Stimulated activated CD8-positive, alpha-beta memory T cell treated with anti-CD3 and anti-CD28 coated beads, Interleukin-15, amount 100 ng/mL, for 48 hours (primary cell): ENCODE measurements around the gene ALOX5.
"Not testable (repeated sequence)": the region's sequence is repeated elsewhere in the genome, so short reads cannot be mapped to it uniquely, and the experiment has no call there.

Experiments
- DNase-seq, 2 donors: peaks; one replicate each; pipeline ENCODE4 v3.0.0-alpha.2; 2020; ENCODE audit warnings: low read depth in 2 of 2

ALOX5 gene

GRCh38 chr10:45468079-45468478 lies 94.1 kb downstream of the ALOX5 start:
- DNase-seq = no peak

GRCh38 chr10:45470098-45471012 lies 96.3 kb downstream of the ALOX5 start:
- no peak for DNase-seq

- DNase-seq = no peak
Observed at GRCh38 chr10:45471059-45471458, 97.0 kb downstream of the ALOX5 start.

- no peak for DNase-seq
Observed at GRCh38 chr10:45471531-45472310, 97.7 kb downstream of the ALOX5 start.

- DNase-seq = no peak
Observed at GRCh38 chr10:45473126-45473525, 99.1 kb downstream of the ALOX5 start.

- no peak for DNase-seq
Observed at GRCh38 chr10:45476559-45476958, 102.5 kb downstream of the ALOX5 start.

- no peak for DNase-seq
Observed at GRCh38 chr10:45480294-45480693, 106.3 kb downstream of the ALOX5 start.

- not testable (repeated sequence) for DNase-seq
Observed at GRCh38 chr10:45481100-45481499, 107.1 kb downstream of the ALOX5 start.

GRCh38 chr10:45483002-45483401 lies 109.0 kb downstream of the ALOX5 start:
- DNase-seq = no peak

GRCh38 chr10:45487735-45488134 lies 113.7 kb downstream of the ALOX5 start:
- DNase-seq = no peak

GRCh38 chr10:45488365-45488764 lies 114.3 kb downstream of the ALOX5 start:
- no peak for DNase-seq

- DNase-seq = no peak
Observed at GRCh38 chr10:45490277-45490676, 116.3 kb downstream of the ALOX5 start.

GRCh38 chr10:45491061-45491460 lies 117.0 kb downstream of the ALOX5 start:
- no peak for DNase-seq
